IPS DF 4.7 (cell line): Measurements from ENCODE around the gene KLK14.

Experiments used
- DNase-seq: peaks from one replicate; pipeline ENCODE4 v3.0.0-alpha.2; 2013; ENCODE audit warnings: low spot score; ENCODE audit errors: extremely low read depth

KLK14 gene

DNA sequence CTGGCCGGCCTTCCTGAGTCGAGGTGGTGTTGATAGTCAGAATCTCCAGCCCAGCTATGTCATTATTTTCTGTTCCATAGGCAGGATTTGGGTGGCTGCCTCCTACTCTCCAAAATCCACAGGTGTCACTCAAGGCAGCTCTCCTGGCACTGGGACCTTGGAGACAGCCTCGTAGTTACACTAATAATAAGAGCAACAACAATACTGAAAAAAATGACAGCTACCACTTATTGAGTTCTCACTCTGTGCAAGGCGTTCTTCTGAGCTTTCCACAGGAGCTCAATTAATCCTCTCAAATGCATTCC lies 35.7 kb downstream of the KLK14 start:
- DNase-seq: no peak

GRCh38 chr19:51044327-51044726 lies 38.4 kb downstream of the KLK14 start:
- DNase-seq: no peak

- DNase-seq: no peak
These were observed 39.2 kb downstream of the KLK14 start for GRCh38 chr19:51043497-51043896.

GRCh38 chr19:51040151-51040550 lies 42.5 kb downstream of the KLK14 start:
- no peak for DNase-seq

GRCh38 chr19:51036519-51036918 lies 46.2 kb downstream of the KLK14 start:
- no peak for DNase-seq

DNA sequence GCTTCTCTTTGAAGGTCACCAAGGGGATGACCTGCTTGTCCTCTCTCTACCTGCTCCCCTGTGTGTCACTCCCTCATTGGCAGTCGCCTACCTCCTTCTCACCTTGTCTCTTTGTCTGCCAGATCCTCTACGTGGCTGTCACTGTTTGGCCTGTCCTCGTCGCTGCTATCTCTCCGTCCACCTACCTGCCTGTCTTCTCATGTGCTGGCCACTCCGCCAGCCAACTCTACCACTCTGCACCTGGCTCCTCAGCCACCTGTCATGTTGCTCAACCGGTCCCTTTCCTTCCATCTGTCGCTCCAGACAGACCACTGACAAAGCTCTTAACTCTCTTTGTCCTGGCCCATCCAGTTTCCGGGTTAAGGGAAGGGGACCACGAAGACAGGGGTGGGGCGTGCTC lies 48.0 kb downstream of the KLK14 start, which contains the start of gene KLK12:
KLK12 (minus strand) TSS at position 299 of the 400 bp plus-strand sequence. CDS start 381 bp downstream, outside the sequence.
- no peak for DNase-seq

- no peak for DNase-seq
These were observed 50.8 kb downstream of the KLK14 start for GRCh38 chr19:51031880-51032225.

- no peak for DNase-seq
These were observed 51.3 kb downstream of the KLK14 start for GRCh38 chr19:51031220-51031879.

GRCh38 chr19:51030631-51031030 lies 52.1 kb downstream of the KLK14 start:
- DNase-seq: no peak

DNA sequence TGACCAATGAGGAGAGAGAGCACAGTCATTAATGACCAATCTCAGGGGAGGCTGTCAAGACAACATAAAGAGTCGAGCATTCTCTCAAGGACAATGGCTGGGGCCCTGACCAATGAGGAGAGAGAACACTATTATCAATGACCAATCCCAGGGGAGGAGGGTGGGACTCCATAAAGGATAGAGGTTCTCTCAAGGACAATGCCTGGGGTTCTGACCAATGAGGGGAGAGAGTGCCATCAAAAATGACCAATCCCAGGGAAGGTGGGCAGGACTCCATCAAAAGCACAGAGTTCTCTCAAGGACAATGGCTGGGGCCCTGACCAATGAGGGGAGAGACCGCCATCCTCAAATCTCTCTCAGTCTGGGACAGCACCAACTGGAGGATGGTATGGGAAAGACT lies 53.0 kb downstream of the KLK14 start:
- DNase-seq: no peak
